GM12878 (cell line): Measurements from ENCODE around the gene YAF2. TPM values are rescaled to one million over a fixed set of nuclear protein-coding genes. Genes with fewer than 3 reads are reported as not detected.

ENCODE experiments used
- ATAC-seq: fragments of 200-7000 bp; cut with Tn5 transposase; 3 replicates; pipeline ENCODE4 v1.9.1; 2020; ENCODE audit warnings: mild to moderate bottlenecking, moderate library complexity
- BruUV-seq: library from RNA; stranded (reverse); fragments of 400-500 nt; replicated peaks from 2 replicates; lab custom pipeline; 2021; lab: Mats Ljungman, UMichigan
- CTCF ChIA-PET: fragments of 300-600 bp; sonication (Branson Sonifier 250); formaldehyde crosslinking; extraction: SDS; loops from one replicate; lab custom pipeline; 2021; ENCODE audit warnings: inconsistent platforms; lab: Yijun Ruan, JAX
- POLR2A ChIA-PET: fragments of 350-600 bp; formaldehyde crosslinking; extraction: SDS; loops from one replicate; lab custom pipeline; 2021; ENCODE audit warnings: inconsistent platforms; lab: Charles Lee
- RAD21 ChIA-PET: fragments of 300-600 bp; sonication (Branson Sonifier 250); formaldehyde crosslinking; loops from one replicate; lab custom pipeline; 2023; ENCODE audit warnings: antibody characterized with exemption; ENCODE audit not compliant: unreplicated experiment; lab: Charles Lee
- SMC1A ChIA-PET: fragments of 300-600 bp; sonication (Branson Sonifier 250); formaldehyde crosslinking; loops from one replicate; lab custom pipeline; 2023; ENCODE audit not compliant: unreplicated experiment, uncharacterized antibody; lab: Charles Lee
- DNase-seq: peaks from one replicate; pipeline ENCODE4 v3.0.0-alpha.2; 2011; ENCODE audit warnings: low read depth, low spot score
- FAIRE-seq: peaks from 3 replicates; lab custom pipeline; 2011; peaks lifted over from hg19 to GRCh38; lab: Jason Lieb, UNC
- H2AFZ ChIP-seq: 2 replicates; pipeline ENCODE4 v1.6.0; 2011; ENCODE audit warnings: low read depth, low read length, control low read depth; ENCODE audit not compliant: control insufficient read depth
- H3K27ac ChIP-seq: 2 replicates; pipeline ENCODE4 v1.5.1; 2011; ENCODE audit warnings: control low read depth; ENCODE audit not compliant: control insufficient read depth, insufficient read depth
- H3K27me3 ChIP-seq, 2 experiments: replicated peaks in 1 of 2; 2 replicates each; pipeline versions ENCODE4 v1.6.0 to v1.6.1; 2011; ENCODE audit warnings: low read length in 1 of 2; ENCODE audit not compliant: control insufficient read depth in 2 of 2, insufficient read depth in 2 of 2
- H3K36me3 ChIP-seq, 2 experiments: 2 replicates each; pipeline ENCODE4 v1.5.1; 2011; ENCODE audit warnings: low read length in 1 of 2; ENCODE audit not compliant: control insufficient read depth in 2 of 2, insufficient read depth in 2 of 2
- H3K4me1 ChIP-seq: 2 replicates; pipeline ENCODE4 v1.6.1; 2011; ENCODE audit warnings: mild to moderate bottlenecking, low read length, moderate library complexity, mixed read lengths; ENCODE audit not compliant: control insufficient read depth, insufficient read depth
- H3K4me2 ChIP-seq: 2 replicates; pipeline ENCODE4 v1.6.0; 2011; ENCODE audit warnings: control low read depth; ENCODE audit not compliant: control insufficient read depth, insufficient read depth
- H3K4me3 ChIP-seq: fragments of 200-600 bp; sonication (generic); 2 replicates; pipeline ENCODE4 v1.5.1; 2016
- H3K79me2 ChIP-seq: 2 replicates; pipeline ENCODE4 v1.6.0; 2011; ENCODE audit warnings: low read length; ENCODE audit not compliant: control insufficient read depth, insufficient read depth
- H3K9ac ChIP-seq: 2 replicates; pipeline ENCODE4 v1.8.0; 2011; ENCODE audit warnings: low read length, control low read depth, mixed read lengths; ENCODE audit not compliant: control insufficient read depth, insufficient read depth
- H3K9me3 ChIP-seq: replicated peaks from 3 replicates; pipeline ENCODE4 v1.5.1; 2011; ENCODE audit warnings: mild to moderate bottlenecking, low read length; ENCODE audit not compliant: control insufficient read depth, insufficient read depth
- H4K20me1 ChIP-seq: 2 replicates; pipeline ENCODE4 v1.6.0; 2011; ENCODE audit not compliant: control insufficient read depth, insufficient read depth
- BACH1 ChIP-seq: fragments of 450-650 bp; IDR thresholded peaks from 2 replicates; pipeline ENCODE4 v1.6.1; 2017; ENCODE audit warnings: mild to moderate bottlenecking, borderline replicate concordance
- EP300 ChIP-seq, 2 experiments: fragments of 150-350 bp in 1 of 2; IDR thresholded peaks; 2 replicates each; pipeline ENCODE4 v1.6.1; 2011 to 2012; ENCODE audit warnings: low read depth in 2 of 2, low read length in 2 of 2, borderline replicate concordance in 1 of 2, improper control_type of control experiment in 1 of 2, inconsistent platforms in 1 of 2; ENCODE audit not compliant: control insufficient read depth in 1 of 2
- FOXK2 ChIP-seq: fragments of 450-650 bp; IDR thresholded peaks from 2 replicates; pipeline ENCODE4 v1.6.1; 2017; ENCODE audit warnings: mild to moderate bottlenecking, moderate library complexity
- HCFC1 ChIP-seq: fragments of 150-350 bp; IDR thresholded peaks from 2 replicates; pipeline ENCODE4 v1.6.1; 2014; ENCODE audit warnings: low read length
- MXI1 ChIP-seq: fragments of 150-350 bp; IDR thresholded peaks from 2 replicates; pipeline ENCODE4 v1.6.1; 2011; ENCODE audit warnings: low read depth, mild to moderate bottlenecking, inconsistent platforms, low read length, improper control_type of control experiment
- PAX5 ChIP-seq: IDR thresholded peaks from 2 replicates; pipeline ENCODE4 v1.6.1; 2011; ENCODE audit warnings: low read depth, low read length, borderline replicate concordance
- SIN3A ChIP-seq: IDR thresholded peaks from 2 replicates; pipeline ENCODE4 v1.6.1; 2012; ENCODE audit warnings: low read depth, low read length, improper control_type of control experiment
- SREBF1 ChIP-seq: IDR thresholded peaks from 2 replicates; pipeline ENCODE4 v1.6.1; 2012; ENCODE audit warnings: mild to moderate bottlenecking, low read length
- STAT1 ChIP-seq: fragments of 450-650 bp; conservative IDR thresholded peaks from 2 replicates; pipeline ENCODE4 v1.6.1; 2014; ENCODE audit warnings: antibody characterized with exemption, mild to moderate bottlenecking
- WGBS: methylation state at CpG from one replicate; pipeline ENCODE4 v1.1.6; 2016; ENCODE audit warnings: low lambda C conversion rate; ENCODE audit not compliant: insufficient replicate concordance, insufficient coverage; ENCODE audit errors: missing lambda C conversion rate; 5-methylcytosine and 5-hydroxymethylcytosine counted together
- in situ Hi-C: fragments of 300-500 bp; cut with MboI; formaldehyde crosslinking; loops from 9 replicates; pipeline ENCODE4 v1.14.3; 2018; ENCODE audit warnings: mixed read lengths
- intact Hi-C: fragments of 100-400 bp; cut with micrococcal nuclease; formaldehyde crosslinking; loops from one replicate; pipeline ENCODE4 v1.14.2; 2022; ENCODE audit not compliant: unreplicated experiment
- polyA plus RNA-seq, 11 experiments: library from polyadenylated mRNA; depleted of rRNA in 4 of 11; unstranded in 6 of 11; stranded (reverse) in 5 of 11; fragments of >200 nt; fragmentation: Nextera tagmentation in 4 of 11; fragmentation: Illumina TruSeq in 1 of 11; extraction: Ambion mirVana in 4 of 11; extraction: Trizol in 1 of 11; gene quantifications; 1 replicate in 1 of 11; 2 replicates in 10 of 11; pipeline versions ENCODE4 v1.2.1 to v1.2.3, GENCODE V29; 2011 to 2016; ENCODE audit warnings: inconsistent platforms in 2 of 11, missing spikeins in 2 of 11, low read depth in 1 of 11
- total RNA-seq, 4 experiments: library from RNA; depleted of rRNA in 3 of 4; stranded (reverse); fragments of >200 nt in 3 of 4; fragmentation: Illumina TruSeq in 1 of 4; extraction: Trizol in 1 of 4; gene quantifications; 2 replicates each; pipeline versions ENCODE4 v1.2.1 to v1.2.3, GENCODE V29; 2013 to 2021
- TF ChIP-seq, protein P1 (sequence below): fragments of 450-650 bp; IDR thresholded peaks from 2 replicates; pipeline ENCODE4 v1.6.1; 2017; ENCODE audit warnings: mild to moderate bottlenecking, moderate library complexity

The YAF2 gene
- total and polyA plus RNA-seq, 10 of the 15 experiments (the other 5 are each of a cell fraction or from before 2014, with no cell fraction given): 18.8 to 36.6 (median 23.0) TPM

DNA sequence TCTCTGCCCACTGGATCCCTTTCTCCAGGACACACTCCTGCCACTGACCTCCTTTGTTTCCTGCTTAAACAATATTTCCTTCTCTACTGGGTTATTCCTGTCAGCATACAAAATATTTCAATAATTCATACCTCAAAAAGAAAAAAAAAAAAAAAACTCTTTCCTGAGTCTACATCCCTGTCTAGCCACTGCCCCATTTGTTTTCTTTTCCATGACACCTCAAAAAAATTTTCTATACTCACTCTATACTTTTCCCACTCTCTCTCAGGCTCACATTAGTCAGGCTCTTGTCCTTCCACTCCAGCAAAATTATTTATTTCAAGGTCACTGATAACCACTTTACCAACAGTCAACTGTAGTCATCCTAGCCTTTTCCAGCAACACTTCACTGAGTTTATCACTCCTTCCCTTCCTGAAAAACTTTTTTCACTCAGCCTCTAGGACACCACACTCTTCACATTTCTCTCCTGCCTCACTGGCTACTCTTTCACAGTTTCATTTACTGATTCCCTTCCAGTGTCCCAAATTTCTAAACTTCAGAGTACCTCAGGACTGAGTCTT is 64.0 kb downstream of the YAF2 start:
- intact Hi-C loops: no loop called here
- Histone ChIP-seq H3K79me2 (no peaks in the 10 kb centered on the region), H3K4me2 (no peak overlapping the region), H4K20me1 (no peaks in the 10 kb centered on the region), H3K9me3 (no peaks in the 10 kb centered on the region; the same call in 1 of the 3 replicates)
- SMC1A ChIA-PET: interaction anchor here (1.3 kb wide), 1 partner anchor 13 kb away, joined by 3 read pairs; no protein-coding TSS in a partner anchor
- no peak for ATAC-seq
- TF ChIP-seq MXI1 (no peak), BACH1 (no peak), SIN3A (no peak), HCFC1 (no peak), SREBF1 (no peak), FOXK2 (no peak)
- TF ChIP-seq, all 136 proteins: peak for 0
- no peak overlapping the region for H3K4me3 ChIP-seq
- POLR2A ChIA-PET: no interaction called here
- H2AFZ ChIP-seq: no peak overlapping the region
- CTCF ChIA-PET: no interaction called here
- H3K27me3 ChIP-seq: no peaks in the 10 kb centered on the region
- in situ Hi-C loops: no loop called here
- no peak for DNase-seq
- H3K9ac ChIP-seq: no peak overlapping the region
- H3K4me1 ChIP-seq: no peaks in the 10 kb centered on the region
- RAD21 ChIA-PET: no interaction called here
- no TSS peak for BruUV-seq
- peaks cover 0 to 10% of the 10 kb centered on the region in 2 experiments; a peak in 2 of 4 replicates for H3K36me3 ChIP-seq
- no peak for FAIRE-seq
- H3K27ac ChIP-seq: no peak overlapping the region

DNA sequence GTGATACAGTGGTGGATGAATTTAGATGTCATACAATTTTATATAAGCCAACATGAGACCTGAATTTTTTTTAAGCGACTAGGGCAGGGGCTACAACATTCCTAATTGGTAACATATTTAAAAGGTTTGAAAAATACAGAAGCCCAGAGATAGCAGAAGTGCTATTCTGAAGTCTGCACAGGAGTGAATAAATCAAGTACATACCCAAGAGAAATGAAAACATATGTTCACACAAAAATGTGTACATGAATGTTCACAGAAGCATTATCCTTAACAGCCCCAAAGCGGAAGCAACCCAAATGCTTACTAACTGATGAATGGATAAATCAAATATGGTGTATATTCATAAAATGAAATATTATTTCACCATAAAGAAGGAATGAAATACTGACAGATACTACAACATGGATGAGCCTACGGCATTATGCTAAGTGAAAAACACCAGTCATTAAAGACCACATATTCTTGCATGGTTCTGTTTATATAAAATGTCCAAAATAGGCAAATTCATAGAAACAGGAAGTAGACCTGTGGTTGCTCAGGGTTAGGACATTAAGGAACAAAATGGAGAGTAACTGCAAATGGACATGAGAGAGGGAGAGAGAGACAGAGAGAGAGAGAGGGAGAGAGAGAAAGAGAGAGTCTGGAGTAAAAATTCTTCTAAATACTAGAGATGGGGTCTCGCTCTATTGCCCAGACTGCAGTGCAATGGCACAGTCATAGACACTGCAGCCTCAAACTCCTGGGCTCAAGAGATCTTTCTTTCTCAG is 65.4 kb downstream of the YAF2 start:
- Histone ChIP-seq H3K36me3 (peaks cover 0 to 10% of the 10 kb centered on the region in 2 experiments; a peak in 2 of 4 replicates), H3K9me3 (no peaks in the 10 kb centered on the region; the same call in 1 of the 3 replicates), H3K4me2 (no peak overlapping the region), H3K4me1 (no peaks in the 10 kb centered on the region), H3K79me2 (no peaks in the 10 kb centered on the region), H2AFZ (no peak overlapping the region), H3K27ac (no peak overlapping the region), H3K27me3 (no peaks in the 10 kb centered on the region), H4K20me1 (no peaks in the 10 kb centered on the region), H3K4me3 (no peak overlapping the region), H3K9ac (no peak overlapping the region)
- 92% methylated on average over 4 of the region's 4 CpGs for WGBS
- ATAC-seq: no peak; the same call in 2 of the 3 replicates
- SMC1A ChIA-PET: interaction anchor here (1.0 to 1.3 kb wide), 2 partner anchors 11 to 12 kb away, joined by 3 read pairs; no protein-coding TSS in a partner anchor
- TF ChIP-seq, protein P1, sequence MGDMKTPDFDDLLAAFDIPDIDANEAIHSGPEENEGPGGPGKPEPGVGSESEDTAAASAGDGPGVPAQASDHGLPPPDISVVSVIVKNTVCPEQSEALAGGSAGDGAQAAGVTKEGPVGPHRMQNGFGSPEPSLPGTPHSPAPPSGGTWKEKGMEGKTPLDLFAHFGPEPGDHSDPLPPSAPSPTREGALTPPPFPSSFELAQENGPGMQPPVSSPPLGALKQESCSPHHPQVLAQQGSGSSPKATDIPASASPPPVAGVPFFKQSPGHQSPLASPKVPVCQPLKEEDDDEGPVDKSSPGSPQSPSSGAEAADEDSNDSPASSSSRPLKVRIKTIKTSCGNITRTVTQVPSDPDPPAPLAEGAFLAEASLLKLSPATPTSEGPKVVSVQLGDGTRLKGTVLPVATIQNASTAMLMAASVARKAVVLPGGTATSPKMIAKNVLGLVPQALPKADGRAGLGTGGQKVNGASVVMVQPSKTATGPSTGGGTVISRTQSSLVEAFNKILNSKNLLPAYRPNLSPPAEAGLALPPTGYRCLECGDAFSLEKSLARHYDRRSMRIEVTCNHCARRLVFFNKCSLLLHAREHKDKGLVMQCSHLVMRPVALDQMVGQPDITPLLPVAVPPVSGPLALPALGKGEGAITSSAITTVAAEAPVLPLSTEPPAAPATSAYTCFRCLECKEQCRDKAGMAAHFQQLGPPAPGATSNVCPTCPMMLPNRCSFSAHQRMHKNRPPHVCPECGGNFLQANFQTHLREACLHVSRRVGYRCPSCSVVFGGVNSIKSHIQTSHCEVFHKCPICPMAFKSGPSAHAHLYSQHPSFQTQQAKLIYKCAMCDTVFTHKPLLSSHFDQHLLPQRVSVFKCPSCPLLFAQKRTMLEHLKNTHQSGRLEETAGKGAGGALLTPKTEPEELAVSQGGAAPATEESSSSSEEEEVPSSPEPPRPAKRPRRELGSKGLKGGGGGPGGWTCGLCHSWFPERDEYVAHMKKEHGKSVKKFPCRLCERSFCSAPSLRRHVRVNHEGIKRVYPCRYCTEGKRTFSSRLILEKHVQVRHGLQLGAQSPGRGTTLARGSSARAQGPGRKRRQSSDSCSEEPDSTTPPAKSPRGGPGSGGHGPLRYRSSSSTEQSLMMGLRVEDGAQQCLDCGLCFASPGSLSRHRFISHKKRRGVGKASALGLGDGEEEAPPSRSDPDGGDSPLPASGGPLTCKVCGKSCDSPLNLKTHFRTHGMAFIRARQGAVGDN: no peak
- no peak for TF ChIP-seq PAX5
- no peak for TF ChIP-seq STAT1
- no peak for TF ChIP-seq EP300 (IDR thresholded peaks at IDR 0.05; ENCODE audit: borderline replicate concordance in 1 of 2, control insufficient read depth in 1 of 2, low read depth in 2 of 2, low read length in 2 of 2)
- DNase-seq: no peak
- CTCF ChIA-PET: no interaction called here
- FAIRE-seq: no peak
- intact Hi-C loops (no loop called here), in situ Hi-C loops (no loop called here)
- BruUV-seq: no TSS peak
- RAD21 ChIA-PET: no interaction called here
- POLR2A ChIA-PET: no interaction called here
